ENCODE data around the gene PDE6G. TPM values are rescaled to one million over a fixed set of nuclear protein-coding genes. Genes with fewer than 3 reads are reported as not detected.
A peak's percentile ranks its signal among the peaks of the same experiment; 100 is the strongest.

The PDE6G gene
- total RNA-seq, 2 experiments from 2014 or later: 12.0 to 12.5 TPM

DNA sequence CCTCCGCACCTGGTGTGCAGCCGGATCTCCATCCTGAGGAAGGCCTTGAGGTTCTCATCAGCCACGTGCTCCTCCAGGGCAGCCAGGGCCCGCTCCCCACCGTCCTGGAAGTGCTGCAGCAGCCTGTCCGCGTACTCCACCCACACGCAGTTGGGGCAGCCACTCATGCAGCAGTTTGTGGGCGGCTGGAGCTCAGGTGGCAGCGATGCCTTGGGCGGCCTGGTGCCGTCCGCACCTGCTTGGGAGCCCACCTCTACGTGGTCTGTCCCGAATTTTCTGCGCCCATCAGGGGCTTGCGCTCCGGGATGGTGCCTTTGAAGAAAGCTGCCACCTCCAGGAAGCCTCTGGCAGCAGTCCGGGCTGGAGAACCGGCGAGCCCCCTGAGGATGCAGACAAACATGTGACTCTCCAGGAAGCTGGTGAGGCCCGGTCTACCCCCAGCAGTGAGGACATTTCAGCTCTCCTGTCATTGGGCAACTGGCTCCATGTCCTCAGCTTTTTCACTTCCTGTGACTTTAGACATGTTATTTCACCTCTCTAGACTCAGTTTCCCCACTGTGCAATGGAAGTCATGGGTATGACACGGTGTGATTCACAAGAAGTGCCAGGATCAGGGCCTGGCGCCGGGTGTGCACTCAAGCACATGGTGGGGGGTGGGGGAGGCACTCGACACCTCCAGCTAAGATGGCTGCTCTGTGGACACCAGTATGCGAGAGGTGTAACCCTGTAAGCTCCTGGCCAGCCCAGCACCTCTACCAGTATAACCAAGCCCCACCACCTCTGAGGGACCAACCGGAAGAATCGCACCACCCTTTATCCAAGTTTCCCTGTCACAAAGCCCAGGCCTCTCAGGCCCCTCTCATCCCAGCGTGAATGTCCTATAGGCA, 9.1 kb upstream of the PDE6G start:
- H3K4me1 Mint-ChIP-seq: peaks cover 59% of the 10 kb centered on the region
- peaks cover 40% of the 10 kb centered on the region for H3K36me3 Mint-ChIP-seq
- peak overlapping the region; percentile 94 for H3K27ac Mint-ChIP-seq
- DNase-seq (peak; percentile 75), ATAC-seq (peak; percentile 41)
- H3K27me3 Mint-ChIP-seq: no peaks in the 10 kb centered on the region
- CTCF ChIA-PET: interaction anchor here (1.0 to 1.7 kb wide), 4 partner anchors 12 to 30 kb away, joined by 3 to 7 read pairs (median 4); partner anchors contain the start of genes ARL16 and HGS
- H3K4me3 Mint-ChIP-seq: peak overlapping the region; percentile 89
- no peaks in the 10 kb centered on the region for H3K9me3 Mint-ChIP-seq (ENCODE audit: low read depth)

DNA sequence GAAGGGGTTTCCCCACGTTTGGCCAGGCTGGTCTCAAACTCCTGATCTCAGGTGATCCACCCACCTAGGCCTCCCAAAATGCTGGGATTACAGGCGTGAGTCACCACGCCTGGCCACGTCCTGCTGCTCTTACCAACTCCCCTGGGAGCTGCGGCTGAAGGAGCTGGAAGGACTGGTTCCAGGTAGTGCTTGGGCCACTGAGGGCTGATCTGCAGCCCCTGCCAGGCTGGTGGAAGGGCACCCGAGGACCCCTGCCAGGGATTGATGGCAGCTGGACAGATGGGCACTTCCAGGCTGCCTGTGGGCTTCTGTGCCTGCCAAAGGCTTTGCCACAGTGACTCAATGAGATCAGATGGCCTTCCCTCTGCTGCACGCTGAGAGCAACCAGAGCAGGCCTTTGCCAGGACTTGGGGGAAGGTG, 7.7 kb upstream of the PDE6G start:
- H3K4me3 Mint-ChIP-seq: no peak overlapping the region
- H3K4me1 Mint-ChIP-seq: peaks cover 53% of the 10 kb centered on the region
- no peaks in the 10 kb centered on the region for H3K27me3 Mint-ChIP-seq
- H3K27ac Mint-ChIP-seq: peak overlapping the region; percentile 94
- CTCF ChIA-PET: no interaction called here
- DNase-seq: no peak
- H3K36me3 Mint-ChIP-seq: peaks cover 31% of the 10 kb centered on the region
- ATAC-seq: no peak
- no peaks in the 10 kb centered on the region for H3K9me3 Mint-ChIP-seq (ENCODE audit: low read depth)

DNA sequence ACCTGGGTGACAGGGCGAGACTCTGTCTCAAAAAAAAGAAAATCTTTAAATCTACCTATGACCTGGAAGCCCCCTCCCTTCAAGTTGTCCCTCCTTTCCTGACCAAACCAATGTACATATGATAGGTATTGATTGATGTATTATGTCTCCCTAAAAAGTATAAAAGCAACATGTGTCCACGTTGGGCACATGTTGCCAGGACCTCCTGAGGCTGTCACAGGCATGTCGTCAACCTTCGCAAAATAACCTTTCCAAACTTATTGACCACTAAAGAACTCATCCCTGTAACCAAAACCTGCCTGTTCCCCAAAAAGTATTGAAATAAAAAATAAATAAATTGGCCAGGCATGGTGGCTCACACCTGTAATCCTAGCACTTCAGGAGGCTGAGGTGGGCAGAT, 5.7 kb upstream of the PDE6G start:
- Mint-ChIP-seq H3K9me3 (ENCODE audit: low read depth) (no peaks in the 10 kb centered on the region), H3K4me1 (peaks cover 41% of the 10 kb centered on the region), H3K4me3 (no peak overlapping the region), H3K36me3 (peaks cover 21% of the 10 kb centered on the region), H3K27me3 (no peaks in the 10 kb centered on the region), H3K27ac (no peak overlapping the region)
- CTCF ChIA-PET: no interaction called here
- DNase-seq (no peak), ATAC-seq (no peak)

DNA sequence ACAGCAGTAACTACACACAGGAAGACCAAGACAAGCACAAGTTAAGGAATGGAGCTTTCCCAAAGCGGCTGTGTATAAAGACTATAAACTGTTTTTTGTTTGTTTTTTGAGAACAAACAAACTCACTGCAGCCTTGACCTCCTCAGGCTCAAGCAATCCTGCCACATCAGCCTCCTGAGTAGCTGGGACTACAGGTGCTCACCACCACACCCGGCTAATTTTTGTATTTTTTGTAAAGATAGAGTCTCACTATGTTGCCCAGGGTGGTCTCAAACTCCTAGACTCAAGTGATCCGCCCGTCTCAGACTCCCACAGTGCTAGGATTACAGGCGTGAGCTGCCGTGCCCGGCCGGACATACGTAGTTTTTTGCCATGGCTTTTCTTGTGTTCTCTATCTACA, 4.1 kb upstream of the PDE6G start:
- DNase-seq (no peak), ATAC-seq (no peak)
- peaks cover 11% of the 10 kb centered on the region for H3K36me3 Mint-ChIP-seq
- H3K9me3 Mint-ChIP-seq (ENCODE audit: low read depth): no peaks in the 10 kb centered on the region
- CTCF ChIA-PET: no interaction called here
- peaks cover 36% of the 10 kb centered on the region for H3K4me1 Mint-ChIP-seq
- no peak overlapping the region for H3K4me3 Mint-ChIP-seq
- H3K27me3 Mint-ChIP-seq: no peaks in the 10 kb centered on the region
- H3K27ac Mint-ChIP-seq: no peak overlapping the region

DNA sequence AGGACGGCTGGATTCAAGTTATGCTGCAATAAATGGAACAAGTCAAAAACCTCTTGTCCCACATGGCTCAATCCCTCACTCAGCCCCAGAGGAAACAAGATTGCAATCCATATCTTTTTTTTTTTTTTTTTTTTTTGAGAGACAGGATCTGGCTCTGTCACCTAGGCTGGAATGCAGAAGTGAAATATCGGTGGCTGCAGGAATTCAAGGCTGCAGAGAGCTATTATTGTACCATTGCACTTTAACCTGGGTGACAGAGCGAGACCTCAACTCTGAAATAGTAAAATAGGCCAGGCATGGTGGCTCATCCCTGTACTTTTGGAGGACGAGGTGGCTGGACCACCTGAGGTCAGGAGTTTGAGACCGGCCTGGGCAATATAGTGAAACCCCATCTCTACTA, 2.7 kb upstream of the PDE6G start:
- Mint-ChIP-seq H3K9me3 (ENCODE audit: low read depth) (no peaks in the 10 kb centered on the region), H3K27ac (no peak overlapping the region), H3K27me3 (no peaks in the 10 kb centered on the region), H3K4me1 (peaks cover 24% of the 10 kb centered on the region), H3K4me3 (no peak overlapping the region), H3K36me3 (no peaks in the 10 kb centered on the region)
- ATAC-seq: no peak
- CTCF ChIA-PET: no interaction called here
- DNase-seq: no peak

DNA sequence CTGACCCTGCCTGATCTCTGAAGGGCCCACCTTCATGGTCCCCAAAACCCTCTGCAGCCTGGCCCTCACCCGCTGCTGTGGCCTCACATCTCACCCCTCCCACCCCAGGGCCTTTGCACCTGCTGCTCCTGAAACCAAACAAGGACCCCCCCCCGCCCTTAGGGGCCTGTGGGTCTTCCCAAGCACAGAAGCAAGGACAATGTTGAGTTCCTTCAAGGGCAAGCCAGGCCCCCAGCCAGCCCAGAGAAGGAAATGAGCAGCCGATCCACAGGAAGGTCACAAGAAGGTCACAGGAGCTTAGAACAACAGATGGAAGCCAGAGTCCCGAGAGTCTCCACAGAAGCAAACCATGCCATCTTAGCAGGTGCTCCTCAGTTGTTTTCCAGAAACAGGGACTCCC, 493 bp upstream of the PDE6G start:
- no peaks in the 10 kb centered on the region for H3K36me3 Mint-ChIP-seq
- H3K4me1 Mint-ChIP-seq: peaks cover 24% of the 10 kb centered on the region
- no peaks in the 10 kb centered on the region for H3K9me3 Mint-ChIP-seq (ENCODE audit: low read depth)
- CTCF ChIA-PET: no interaction called here
- ATAC-seq (no peak), DNase-seq (no peak)
- H3K27ac Mint-ChIP-seq: no peak overlapping the region
- no peaks in the 10 kb centered on the region for H3K27me3 Mint-ChIP-seq
- H3K4me3 Mint-ChIP-seq: no peak overlapping the region

DNA sequence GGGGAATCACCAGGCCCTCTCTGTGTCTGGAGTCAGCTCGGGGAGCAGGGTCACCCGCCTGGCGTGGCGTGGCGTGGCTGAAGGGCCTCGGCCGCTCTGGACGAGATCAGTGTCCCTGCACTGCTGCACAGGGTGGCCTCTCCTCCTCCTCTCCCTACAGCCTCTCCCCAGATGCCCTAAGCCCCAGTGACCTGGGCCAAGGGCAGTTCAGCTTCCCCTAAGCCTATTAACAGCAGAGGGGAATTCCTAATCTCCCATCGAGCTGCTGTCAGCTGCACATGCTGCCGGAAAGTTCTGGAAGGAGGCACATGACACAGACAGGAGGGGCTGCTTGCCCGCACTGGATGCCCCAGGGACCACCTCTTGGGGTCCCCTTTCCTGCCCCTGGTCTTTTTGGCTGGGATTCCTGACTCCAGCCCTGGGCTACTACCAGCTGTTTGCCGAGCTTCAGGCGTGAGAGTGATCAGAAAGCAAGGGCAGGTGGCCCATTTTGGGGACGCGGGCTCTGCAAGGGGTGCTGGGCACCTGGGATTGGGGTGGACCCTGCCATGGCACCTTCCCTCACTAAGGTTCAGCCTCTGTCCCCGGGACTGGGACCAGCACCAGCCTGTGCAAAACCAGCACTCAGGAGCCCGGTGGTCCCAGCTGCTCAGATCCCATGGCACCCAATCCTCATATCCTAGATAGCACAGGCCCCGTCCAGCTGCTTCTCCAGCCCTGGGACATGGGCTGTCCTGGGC, 794 bp downstream of the PDE6G start:
- ATAC-seq (no peak), DNase-seq (no peak)
- H3K27me3 Mint-ChIP-seq: no peaks in the 10 kb centered on the region
- no peaks in the 10 kb centered on the region for H3K36me3 Mint-ChIP-seq
- no peaks in the 10 kb centered on the region for H3K9me3 Mint-ChIP-seq (ENCODE audit: low read depth)
- CTCF ChIA-PET: no interaction called here
- H3K4me3 Mint-ChIP-seq: no peak overlapping the region
- peaks cover 25% of the 10 kb centered on the region for H3K4me1 Mint-ChIP-seq
- no peak overlapping the region for H3K27ac Mint-ChIP-seq

DNA sequence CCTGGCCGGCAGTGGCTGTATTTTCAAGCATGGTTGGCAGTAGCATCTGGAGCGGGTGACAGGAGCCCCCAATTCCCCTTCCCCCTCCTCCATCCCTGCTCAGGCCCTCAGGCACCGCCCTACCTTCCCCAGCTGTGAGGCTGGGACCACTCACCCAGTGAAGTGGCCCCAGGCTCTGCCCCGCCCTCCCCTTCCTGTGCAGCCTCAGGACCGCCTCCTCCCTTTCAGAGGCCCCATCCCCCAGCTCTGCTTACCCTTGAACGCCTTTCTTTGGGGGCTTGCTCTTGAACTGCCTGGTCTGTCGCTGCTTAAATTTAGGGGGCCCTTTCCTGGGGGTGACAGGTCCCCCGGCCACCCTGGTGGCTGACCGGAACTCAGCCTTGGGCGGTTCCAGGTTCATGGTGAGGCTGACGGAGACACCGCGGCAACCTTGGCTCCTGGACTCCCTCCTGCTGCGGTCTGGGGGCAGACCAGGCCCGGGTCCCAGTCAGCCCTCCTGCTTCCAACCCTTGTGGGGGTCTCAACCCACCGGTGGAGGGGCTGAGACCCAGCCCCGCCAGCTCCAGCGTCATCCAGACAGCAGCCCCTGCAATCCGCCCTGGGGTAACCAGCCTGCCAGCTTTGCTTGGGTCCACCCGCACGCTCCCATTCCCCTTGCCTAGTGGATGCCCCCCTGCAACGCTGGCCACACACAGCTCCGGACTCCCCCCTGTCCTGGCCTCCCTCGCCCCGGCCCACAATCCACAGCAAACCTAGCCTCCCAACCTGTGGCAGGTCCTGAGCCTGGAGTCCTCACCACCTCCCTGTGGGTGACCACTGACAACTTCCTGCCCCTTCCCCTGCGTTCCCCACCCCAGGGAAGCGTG, 3.2 kb downstream of the PDE6G start:
- H3K27ac Mint-ChIP-seq: peak overlapping the region; percentile 77
- ATAC-seq (peak; percentile 70), DNase-seq (peak; percentile 64)
- H3K9me3 Mint-ChIP-seq (ENCODE audit: low read depth): no peaks in the 10 kb centered on the region
- H3K4me3 Mint-ChIP-seq: peak overlapping the region; percentile 73
- H3K36me3 Mint-ChIP-seq: no peaks in the 10 kb centered on the region
- peaks cover 25% of the 10 kb centered on the region for H3K4me1 Mint-ChIP-seq
- peaks cover 9% of the 10 kb centered on the region for H3K27me3 Mint-ChIP-seq
- CTCF ChIA-PET: interaction anchor here (0.7 to 1.4 kb wide), 3 partner anchors 10 to 14 kb away, joined by 3 to 5 read pairs (median 3); no protein-coding TSS in a partner anchor

DNA sequence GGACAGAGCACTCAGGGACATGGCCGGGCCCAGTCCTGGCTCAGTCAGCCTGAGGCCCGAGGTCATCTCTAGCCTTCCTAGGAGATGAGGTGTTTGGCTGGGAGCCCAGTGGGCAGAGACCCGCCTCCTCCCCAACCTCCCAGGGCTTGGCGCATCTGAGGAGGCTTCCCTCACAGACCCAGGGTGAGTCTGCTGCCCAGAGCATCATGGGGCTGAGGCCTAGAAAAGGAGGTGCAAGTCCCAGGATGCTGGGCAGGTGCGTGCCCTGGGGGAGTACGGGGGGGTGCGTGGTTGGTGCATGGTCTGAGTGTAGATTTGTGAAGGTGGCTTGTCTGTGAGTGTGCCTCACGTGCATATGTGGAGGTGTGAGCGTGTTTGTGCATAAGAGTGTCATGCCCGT, 4.7 kb downstream of the PDE6G start:
- CTCF ChIA-PET: no interaction called here
- H3K4me3 Mint-ChIP-seq: no peak overlapping the region

DNA sequence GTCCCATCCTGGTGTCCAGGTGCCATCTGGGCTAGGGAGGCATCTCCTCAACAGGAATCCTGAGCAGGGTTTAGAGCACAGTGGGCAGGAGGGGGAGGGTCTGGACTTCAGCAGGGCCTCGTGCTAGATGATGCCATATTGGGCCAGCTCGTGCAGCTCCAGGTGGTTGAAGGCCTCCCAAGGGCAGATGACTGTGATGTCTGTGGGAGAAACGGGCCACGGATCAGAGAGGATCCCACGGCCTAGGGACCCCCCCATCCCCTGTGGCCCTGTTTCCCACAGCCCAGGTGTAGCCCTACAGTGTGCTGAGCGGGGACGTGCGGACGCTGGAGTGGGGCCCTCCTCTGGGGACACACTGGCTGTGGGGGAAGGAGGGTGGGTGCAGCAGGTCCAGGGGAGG, 5.4 kb downstream of the PDE6G start:
- H3K4me3 Mint-ChIP-seq: no peak overlapping the region
- H3K36me3 Mint-ChIP-seq: no peaks in the 10 kb centered on the region
- H3K4me1 Mint-ChIP-seq: peaks cover 17% of the 10 kb centered on the region
- H3K9me3 Mint-ChIP-seq (ENCODE audit: low read depth): no peaks in the 10 kb centered on the region
- ATAC-seq: no peak
- H3K27ac Mint-ChIP-seq: no peak overlapping the region
- CTCF ChIA-PET: no interaction called here
- H3K27me3 Mint-ChIP-seq: peaks cover 18% of the 10 kb centered on the region
- DNase-seq: no peak

More for the DNA sequence above, 4.7 kb downstream of the PDE6G start:
- no peak overlapping the region for H3K27ac Mint-ChIP-seq
- H3K4me1 Mint-ChIP-seq: peaks cover 17% of the 10 kb centered on the region
- H3K9me3 Mint-ChIP-seq (ENCODE audit: low read depth): no peaks in the 10 kb centered on the region
- H3K36me3 Mint-ChIP-seq: no peaks in the 10 kb centered on the region
- DNase-seq: no peak
- no peak for ATAC-seq
- H3K27me3 Mint-ChIP-seq: peaks cover 18% of the 10 kb centered on the region

DNA sequence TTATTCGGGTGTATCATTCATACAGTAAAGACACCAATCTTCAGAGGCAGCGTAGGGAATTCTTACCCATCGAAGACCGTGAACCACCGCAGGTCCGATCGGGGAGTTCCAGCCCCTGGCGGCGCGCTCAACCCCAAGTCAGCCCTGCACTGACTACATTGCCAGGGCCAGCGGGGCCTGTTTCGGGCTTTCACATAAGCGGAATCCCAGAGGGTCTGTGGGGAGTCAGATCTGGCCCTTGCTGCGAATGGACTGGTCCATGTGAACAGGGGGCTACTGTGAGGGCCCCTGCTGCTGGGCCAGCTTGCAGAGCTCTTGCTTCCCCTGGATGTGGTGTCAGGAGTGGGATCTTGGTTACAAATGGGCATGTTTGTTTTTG, 7.6 kb downstream of the PDE6G start:
- Mint-ChIP-seq H3K4me1 (peaks cover 12% of the 10 kb centered on the region), H3K4me3 (no peak overlapping the region), H3K27me3 (peaks cover 18% of the 10 kb centered on the region), H3K27ac (no peak overlapping the region), H3K36me3 (no peaks in the 10 kb centered on the region), H3K9me3 (ENCODE audit: low read depth) (no peaks in the 10 kb centered on the region)
- CTCF ChIA-PET: no interaction called here
- DNase-seq (no peak), ATAC-seq (no peak)

DNA sequence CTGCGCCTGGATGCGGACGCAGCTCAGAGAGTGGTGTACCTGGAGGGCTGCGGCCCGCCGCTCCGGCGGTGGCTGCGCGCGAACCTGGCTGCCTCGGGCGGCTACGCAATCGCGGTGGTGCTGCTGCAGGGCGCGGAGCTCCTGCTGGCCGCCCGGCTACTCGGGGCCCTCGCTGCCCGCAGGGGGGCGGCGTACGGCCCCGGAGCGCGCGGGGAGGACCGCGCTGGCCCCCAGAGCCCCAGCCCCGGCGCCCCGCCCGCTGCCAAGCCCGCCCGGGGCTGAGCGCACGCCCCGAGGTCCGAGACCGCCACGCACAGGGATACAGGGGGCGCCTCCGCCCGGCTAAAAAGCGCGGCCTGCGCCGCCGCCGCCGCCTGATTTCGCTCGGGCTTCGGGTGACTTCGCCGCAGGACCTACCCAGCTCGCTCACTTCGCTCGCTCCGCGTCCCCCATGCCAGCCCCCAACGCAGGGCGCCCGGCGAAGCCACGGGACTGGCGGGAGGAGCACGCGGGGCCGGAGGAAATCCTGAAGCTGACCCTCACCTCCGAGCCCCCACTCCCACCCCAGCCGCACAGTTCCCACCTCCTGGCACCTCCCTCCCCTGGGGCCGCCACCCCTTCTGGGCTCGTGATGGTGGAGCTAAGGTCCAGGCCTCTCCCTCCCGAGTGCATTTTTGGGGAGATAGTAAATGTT, 8.2 kb downstream of the PDE6G start:
- CTCF ChIA-PET: no interaction called here
- H3K9me3 Mint-ChIP-seq (ENCODE audit: low read depth): no peaks in the 10 kb centered on the region

DNA sequence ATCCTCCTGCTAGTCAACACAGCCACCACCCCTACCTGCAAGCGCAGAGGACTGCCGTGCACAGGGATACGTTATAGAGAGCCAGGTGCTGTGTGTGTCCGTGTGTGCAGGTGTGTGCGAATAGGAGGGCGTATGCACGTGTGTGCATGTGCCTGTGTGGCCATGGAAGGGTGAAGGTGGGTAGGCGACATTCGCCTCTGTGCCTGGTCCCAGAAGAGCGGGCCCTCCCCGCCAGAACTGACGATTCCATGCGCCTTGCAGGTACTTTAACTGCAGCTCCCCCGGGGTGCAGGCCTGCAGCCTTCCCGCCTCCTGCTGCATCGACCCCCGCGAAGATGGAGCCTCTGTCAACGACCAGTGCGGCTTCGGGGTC, 8.7 kb downstream of the PDE6G start:
- Mint-ChIP-seq H3K27ac (no peak overlapping the region), H3K36me3 (no peaks in the 10 kb centered on the region), H3K4me1 (peaks cover 1% of the 10 kb centered on the region), H3K4me3 (no peak overlapping the region), H3K27me3 (peaks cover 18% of the 10 kb centered on the region), H3K9me3 (ENCODE audit: low read depth) (no peaks in the 10 kb centered on the region)
- no peak for DNase-seq
- CTCF ChIA-PET: no interaction called here
- no peak for ATAC-seq

More for the DNA sequence above, 8.2 kb downstream of the PDE6G start:
- Mint-ChIP-seq H3K4me3 (no peak overlapping the region), H3K36me3 (no peaks in the 10 kb centered on the region), H3K4me1 (peaks cover 6% of the 10 kb centered on the region), H3K27me3 (peaks cover 18% of the 10 kb centered on the region), H3K27ac (no peak overlapping the region)
- ATAC-seq (no peak), DNase-seq (no peak)
